NCI-H446 treated with DMSO at 0.1 percent for 48 hours (cell line): ENCODE measurements around the gene AFMID.
A peak's percentile ranks its signal among the peaks of the same experiment; 100 is the strongest.
"Not testable (repeated sequence)": the region's sequence is repeated elsewhere in the genome, so short reads cannot be mapped to it uniquely, and the experiment has no call there.

Experiments
- DNase-seq: peaks from one replicate; lab custom pipeline; 2025; lab: John Stamatoyannopoulos, UW

The AFMID gene

DNA sequence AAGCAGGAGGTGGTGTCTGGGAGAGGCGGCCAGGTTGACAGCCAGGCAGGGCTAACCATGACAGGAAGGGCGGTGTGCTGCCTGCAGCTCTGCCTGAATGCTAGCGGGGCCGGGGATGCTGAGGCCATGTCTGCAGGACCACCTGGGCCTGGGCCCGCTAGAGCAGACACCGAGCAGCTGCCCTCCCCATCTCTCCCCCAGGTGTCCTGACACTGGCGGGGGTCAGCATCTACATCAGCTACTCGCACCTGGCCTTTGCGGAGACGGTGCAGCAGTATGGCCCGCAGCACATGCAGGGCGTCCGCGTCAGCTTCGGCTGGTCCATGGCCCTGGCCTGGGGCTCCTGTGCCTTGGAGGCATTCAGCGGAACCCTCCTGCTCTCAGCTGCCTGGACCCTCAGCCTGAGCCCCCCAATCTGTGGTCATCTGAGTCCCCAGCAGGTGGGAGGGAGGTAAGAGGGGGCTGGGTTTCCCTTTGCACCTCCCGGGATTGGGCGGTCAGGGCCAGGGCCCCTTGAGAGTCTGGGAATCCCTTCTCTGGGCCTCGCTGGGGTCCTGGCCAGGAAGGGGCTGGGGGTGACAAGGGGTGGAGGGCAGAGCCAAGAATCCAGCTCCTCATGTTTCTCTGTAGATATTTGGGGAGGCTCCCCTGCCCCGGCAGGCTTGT lies 51.8 kb downstream of the AFMID start:
- no peak for DNase-seq

DNA sequence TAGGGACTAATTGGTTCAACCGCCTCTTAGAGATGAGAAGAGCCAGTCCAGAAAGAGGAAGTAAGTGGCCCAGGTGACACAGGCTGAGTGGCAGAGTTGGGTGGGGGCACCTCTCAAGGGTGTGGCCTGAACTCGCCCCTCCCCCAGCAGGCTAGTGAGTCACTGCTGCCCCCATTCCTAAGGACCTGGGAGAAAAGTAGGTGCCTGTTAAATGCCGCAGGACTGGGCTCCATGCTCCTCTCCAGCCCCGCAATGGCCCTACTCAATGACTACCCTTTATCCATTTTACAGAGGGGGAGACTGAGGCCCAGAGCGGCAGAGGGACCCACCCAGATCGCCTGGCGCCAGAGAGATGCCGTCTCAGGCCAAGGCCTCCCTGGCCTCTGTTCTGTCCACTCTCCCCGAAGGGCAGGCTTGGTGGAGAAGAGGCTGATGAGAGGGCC lies 52.3 kb downstream of the AFMID start:
- no peak for DNase-seq

DNA sequence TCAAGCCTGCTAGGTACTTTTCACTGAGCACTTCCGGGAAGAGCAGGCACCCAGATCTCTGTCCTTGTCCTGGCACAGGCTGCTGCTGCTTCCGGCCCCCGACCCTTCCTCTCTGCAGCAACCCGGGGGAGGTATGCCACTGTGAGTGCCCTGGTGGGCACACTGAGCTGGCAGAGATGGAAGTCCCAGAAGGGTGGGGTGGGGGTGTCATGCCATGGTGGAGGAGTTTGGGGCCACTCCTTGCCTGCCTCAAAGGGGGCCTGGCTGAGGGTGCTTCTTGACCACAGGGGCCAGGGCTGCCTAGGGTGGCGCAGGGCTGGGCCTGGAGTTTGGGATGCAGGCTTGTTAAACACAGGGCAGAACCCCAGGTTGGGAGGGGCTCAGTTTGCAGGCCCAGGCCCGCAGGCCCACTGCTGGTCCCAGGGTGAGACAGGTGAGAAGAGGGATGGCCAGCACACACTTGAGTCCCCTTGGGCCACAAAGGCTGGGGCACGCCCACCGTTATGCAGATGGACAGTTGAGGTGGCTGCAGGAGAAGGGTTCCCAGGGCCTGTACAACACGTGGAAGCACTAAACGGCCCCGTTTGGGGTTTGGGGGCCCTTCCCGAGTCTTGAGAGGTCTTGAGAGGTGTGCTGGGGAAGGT lies 53.0 kb downstream of the AFMID start:
- DNase-seq = no peak

DNA sequence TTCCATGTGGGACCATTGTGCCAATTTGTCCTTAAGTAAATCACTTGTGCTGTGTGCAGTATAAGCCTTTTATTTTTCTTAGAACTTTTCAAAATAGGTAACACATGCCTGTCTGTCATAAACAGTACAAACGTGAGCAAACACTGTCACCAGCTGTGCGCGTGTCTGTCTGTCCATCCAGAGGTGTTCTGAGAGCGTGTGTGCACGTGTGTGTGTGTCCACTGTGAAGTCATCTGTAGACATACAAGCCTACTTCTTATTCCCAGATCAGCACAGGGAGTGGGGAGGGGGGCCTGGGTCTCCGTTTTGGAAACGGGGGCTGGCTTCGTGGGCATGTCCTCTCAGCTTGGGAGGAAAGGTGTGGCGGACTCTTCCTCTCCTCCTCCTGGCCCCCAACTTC lies 53.7 kb downstream of the AFMID start:
- no peak for DNase-seq

DNA sequence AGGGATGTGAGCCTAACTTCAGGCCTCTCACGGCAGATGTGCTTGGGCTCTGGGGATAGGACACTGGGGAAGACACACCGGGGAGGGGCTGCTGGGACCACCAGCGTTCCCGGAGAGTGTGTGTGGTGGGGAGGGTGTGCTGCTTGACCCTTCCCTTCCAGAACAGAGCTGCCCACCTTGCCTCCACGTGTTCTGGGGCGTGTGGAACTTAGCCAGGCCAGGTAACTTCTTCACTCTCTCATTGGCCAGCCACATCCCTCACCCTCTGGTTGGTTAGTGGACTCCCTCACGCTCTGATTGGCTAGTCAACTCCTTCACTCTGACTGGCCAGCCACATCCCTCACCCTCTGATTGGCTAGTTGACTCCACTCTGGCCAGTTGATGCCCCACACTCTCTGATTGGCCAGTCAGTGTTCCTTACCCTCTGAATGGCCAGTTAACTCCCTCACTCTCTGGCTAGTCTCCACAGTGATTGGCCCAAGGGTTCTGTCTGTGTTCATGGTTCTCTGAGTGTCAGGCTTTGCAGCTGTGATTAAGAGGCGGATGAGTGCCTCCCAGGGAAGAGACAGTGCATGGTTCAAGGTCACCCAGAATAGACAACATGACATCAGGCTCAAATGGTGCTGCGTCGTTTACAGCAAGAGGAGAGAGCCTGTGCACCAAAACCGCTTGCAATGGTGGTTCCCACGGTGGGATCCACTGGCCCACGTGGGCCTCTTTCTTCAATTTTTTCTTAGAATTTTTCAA lies 54.3 kb downstream of the AFMID start:
- no peak for DNase-seq

DNA sequence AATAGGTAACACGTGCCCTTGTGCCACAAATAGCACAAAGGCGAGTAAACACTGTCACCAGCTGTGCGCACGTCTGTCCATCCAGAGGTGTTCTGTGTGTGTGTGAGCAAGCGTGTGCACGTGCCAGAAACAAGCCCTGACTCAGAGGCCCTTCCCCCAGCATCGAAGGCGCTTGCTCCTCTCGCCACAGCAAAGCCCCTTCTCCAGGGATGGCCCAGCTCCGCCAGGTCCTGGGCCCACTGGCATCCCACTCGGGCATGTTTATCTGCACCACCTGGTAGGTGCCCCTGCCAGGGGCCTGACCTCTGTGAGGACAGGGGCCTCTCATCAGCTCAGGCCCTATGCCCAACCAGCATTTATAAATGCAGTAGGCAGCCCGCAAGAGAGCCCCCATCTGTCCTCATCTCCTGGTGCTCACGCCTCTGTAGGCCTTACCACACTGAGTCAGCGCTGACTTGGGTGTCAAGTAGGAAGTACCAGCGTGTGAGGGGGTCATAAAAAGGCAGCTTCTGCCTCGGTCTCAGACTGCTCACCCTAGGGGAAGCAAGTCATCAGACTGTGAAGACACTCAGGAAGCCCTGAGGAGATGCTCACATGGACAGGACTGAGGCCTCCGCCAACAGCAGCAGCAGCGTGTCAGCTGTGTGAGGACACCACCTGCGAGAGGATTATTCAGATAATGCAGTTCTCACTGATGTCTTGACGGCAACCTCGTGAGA lies 55.0 kb downstream of the AFMID start:
- no peak for DNase-seq

DNA sequence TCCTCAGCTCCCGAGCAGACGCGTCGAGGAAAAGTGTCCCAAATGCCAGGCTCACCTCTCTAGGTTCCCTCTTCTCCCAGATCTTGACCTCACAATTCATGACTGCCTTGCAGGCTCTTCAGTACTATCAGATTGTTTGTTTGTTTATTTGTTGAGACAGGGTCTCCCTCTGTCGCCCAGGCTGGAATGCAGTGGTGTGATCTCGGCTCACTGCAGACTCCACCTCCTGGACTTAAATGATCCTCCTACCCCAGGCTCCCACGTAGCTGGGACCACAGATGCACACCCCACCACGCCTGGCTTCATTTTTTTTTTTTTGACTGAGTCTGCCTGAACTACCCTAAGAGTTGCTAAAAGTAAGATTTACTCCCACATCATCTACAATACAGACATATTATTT lies 60.1 kb downstream of the AFMID start:
- no peak for DNase-seq

DNA sequence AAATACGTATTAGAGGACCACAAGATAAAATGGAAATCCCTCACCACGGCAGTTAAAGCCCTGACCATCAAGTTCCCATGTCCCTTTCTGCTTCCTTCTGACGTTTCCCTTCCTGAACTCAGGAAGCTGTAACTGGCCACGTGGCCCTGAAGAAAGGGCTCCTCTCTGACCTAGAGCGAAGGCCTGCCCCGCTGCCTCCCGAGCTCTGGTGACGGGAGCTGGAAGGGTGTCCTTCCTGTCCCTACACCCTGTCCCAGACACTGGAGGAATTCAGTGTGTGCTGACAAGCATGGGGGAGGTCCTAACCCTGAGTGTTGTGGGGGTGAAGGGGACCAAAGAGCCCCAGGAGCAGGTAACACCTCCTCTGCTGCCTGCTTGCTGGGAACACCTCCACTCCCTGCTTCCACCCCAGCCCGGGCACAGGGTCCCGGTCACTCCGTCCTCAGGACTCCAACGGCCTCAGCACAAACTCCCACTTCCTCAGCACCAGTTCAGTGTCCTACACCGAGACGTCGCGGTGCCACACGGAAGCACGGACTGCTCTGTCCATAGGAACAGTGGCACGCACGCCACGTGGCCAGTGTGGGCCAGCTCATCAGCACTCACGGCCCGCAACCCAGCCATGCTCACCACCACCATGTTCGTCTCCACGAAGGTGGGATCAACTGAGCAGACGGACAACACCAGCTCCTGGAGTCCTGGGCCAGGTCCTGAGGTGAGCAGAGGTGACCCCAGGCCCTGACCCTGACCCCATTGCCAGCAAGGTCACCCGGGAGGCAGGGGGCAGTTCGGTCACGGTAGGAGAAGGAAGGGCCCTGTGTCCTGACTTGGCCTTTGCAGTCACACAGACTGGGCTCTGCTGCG lies 61.1 kb downstream of the AFMID start:
- DNase-seq = no peak

DNA sequence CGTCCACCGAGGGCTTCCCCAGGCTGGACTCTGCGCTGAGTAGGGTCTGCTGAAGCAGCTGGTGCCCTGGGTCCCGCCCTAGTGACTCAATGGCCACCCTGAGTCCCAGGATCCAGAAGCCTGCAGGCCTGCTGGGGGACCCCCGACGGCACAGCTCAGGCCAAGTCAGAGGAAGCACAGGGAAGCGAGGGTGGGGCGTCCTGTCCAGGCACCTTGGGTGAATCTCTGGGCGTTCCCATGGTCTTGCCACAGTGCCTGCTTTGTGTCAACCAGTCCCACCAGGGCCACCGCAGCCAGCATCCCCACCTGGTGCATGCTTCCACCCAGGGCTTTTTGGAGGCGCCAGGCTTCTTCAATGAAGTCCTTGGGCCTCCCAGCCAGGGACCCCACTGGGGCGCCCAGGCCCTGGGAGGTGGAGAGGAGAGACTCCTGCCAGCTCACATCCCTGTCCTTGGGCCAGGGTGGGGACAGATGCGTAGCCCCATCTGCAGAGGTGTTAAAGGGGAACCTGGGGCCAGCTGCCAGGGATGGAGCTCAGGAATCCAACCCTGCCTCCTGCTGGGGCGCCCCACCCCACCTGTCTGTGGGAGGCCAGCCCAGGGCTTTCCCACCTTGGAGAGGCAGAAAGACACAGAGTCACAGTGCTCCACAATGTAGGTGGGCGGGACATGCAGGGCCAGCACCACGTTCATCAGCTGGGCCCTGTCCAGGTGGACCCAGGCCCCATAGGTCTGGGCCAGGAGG lies 62.1 kb downstream of the AFMID start:
- no peak for DNase-seq

DNA sequence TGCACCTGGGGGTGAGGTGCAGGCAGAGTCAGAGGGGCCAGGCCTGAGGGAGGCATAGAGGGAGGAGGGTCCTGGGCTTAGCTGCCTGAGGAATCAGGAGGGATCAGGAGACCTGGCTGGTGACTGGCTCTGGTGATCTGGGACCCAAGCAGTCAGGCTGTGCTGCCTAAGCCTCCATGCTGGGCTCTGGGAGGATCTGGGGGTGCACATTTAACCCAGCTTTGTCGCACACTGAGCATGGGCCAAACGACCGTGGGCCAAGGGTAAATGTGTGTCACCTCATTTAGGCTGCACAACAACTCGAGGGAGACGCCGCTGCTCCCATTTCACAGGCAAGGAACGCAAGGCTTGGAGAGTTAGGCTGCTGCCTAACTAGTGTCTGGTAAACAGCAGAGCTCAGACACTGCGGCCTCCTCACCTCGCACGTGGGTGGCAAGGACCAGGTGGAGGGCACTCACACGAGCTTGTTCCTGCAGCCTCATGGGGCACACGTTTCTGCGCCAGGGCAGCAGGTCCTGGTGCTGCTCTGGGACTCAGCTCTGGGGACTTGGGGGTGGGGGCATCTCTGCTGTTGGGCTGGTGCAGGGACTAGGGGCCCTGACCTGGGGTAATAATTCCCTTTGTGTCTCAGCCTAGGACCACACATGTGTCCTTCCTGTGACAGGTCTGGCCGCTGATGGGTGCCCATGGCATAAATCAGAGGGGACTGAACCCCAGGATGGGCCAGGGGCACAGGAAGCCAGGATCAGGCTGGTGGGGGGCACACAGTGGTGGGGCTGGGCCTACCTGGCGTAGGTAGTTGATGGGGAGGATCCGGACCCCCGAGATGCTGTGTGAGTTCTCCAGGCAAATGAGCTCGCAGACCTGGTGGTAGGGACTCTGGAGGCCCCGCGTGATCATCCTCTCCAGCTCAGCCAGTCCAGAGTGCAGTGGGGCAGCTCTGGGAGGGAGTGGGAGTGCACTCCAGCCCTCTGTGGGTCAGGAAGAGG lies 63.0 kb downstream of the AFMID start:
- DNase-seq = no peak

DNA sequence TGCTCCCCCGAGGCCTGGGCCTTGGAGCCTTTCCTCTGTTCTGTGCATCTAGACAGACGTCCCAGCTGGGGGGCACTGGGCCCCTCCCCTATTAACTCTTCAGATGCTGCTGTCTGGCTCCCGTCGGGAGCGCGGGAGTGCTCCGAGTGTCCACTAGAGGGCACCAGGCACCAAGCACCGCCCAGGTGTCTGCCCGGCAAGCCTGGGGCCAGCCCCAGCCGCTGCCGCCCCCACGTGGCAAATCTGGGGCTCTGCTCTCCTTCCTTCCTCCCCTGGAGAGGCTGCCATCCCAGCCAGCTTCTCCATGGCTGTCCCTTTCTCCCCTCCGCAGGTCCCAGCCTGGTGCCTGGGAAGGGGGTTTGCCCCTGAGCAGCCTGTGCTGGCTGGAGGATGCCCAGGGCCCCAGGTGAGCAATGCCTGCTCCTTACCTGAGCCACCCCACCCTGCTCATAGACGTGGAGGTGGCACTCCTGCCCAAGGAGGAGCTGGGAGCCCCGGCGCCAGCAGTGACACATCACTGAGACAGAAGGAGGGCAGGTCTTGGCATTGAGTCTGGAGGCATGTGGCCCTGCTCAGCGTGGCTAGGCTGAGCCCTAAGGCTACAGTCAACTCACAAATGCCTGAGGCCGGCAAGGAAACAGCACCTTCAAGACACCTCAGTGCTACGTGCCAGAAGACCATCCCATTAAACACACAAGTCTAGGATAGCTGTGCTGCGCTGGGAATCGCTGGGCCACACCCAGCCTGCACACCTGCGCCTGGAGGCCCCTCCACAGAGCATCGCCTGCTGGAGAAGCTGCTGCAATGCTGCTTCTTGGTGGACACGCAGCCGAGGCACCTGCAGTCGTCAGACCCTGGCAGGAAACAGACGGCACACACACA lies 64.0 kb downstream of the AFMID start:
- DNase-seq = peak; percentile 74

DNA sequence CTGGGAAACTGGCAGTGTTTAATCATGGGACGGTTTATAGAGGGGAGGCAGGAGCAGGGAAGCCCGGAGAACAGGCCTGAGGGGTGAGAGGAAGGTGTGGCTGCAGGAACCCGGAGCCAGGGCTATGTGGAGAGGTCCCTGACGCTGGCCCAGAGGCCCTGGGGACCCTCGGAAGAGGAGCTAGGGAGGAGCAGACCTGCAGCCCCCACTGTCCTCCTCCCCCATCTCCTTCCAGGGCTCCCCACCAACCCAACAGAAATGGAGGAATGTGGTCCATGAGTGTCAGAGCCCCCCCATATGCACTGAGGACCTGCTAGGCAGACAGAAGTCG lies 64.6 kb downstream of the AFMID start:
- DNase-seq = no peak

DNA sequence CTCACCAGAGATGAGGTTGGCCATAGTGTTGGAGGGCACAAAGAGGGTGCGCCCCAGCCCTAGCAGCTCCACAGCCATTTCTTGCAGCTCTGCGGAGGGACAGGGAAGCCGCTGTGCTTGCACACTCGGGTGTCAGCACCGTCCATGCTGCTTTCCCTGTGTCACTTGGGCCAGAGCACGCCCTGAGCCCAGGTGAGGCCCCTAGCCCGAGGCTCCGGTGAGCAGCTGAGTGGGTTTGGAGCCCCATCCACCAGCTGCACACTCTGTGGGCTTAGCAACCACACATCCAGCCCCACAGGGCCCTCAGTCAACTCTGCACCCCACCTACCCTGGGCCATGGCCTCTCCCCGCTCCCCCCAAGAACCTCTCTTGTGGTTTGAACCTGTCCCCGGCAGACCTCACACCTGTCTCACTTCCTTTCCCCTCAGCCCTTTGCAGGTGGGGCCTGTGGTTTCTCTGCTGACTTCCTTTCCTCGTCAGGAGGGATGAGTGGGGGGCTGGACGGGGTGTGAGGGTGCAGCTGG lies 65.0 kb downstream of the AFMID start:
- no peak for DNase-seq

DNA sequence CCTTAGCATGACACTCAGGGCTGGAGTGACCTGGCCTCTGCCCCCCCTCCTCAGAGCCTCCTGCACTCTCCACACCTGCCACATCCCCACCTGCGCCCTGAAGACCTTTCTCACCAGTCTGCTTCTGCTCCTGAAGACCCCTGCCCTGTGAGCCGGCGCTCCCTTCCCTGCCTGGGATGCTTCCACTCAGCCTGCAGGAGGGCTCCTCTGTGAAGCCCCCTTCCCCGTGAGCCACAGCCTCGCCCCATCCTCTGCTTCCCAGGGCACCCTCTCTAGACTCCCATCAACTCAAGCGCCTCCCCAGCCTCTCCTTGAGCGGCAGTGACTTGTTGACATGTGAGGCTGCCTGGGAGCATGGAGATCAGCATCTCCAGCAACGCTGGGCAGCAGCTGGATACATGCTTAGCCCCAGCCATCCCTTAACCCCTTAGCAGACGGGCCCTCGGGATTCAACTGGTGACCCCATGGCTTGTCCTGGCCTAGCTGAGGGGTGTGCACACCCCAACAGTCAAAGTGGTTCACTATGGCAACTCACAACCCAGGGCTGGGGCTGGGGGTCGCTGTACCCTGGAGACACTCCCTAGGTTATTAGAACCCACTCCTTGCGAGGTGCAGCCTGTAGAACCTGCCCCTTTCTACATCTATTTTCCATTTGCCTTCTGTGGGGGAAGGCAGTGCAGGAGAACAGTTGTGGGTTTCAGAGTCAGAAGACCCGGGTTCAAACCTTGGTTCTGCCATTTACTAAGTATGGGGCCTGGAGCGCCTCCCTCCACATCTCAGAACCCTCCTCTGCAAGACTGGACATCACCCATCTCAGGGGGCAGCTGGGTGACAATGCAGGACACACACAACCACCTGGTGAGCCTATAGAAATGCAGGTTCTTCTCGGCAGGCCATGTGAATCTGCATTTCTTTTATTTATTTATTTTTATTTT lies 65.8 kb downstream of the AFMID start:
- no peak for DNase-seq

DNA sequence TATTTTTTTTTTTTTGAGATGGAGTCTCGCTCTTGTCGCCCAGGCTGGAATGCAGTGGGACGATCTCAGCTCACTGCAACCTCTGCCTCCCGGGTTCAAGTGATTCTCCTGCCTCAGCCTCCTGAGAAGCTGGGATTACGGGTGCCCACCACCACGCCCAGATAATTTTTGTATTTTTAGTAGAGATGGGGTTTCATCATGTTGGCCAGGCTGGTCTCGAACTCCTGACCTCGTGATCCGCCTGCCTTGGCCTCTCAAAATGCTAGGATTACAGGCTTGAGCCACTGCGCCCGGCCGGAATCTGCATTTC lies 66.4 kb downstream of the AFMID start:
- not testable (repeated sequence) for DNase-seq

DNA sequence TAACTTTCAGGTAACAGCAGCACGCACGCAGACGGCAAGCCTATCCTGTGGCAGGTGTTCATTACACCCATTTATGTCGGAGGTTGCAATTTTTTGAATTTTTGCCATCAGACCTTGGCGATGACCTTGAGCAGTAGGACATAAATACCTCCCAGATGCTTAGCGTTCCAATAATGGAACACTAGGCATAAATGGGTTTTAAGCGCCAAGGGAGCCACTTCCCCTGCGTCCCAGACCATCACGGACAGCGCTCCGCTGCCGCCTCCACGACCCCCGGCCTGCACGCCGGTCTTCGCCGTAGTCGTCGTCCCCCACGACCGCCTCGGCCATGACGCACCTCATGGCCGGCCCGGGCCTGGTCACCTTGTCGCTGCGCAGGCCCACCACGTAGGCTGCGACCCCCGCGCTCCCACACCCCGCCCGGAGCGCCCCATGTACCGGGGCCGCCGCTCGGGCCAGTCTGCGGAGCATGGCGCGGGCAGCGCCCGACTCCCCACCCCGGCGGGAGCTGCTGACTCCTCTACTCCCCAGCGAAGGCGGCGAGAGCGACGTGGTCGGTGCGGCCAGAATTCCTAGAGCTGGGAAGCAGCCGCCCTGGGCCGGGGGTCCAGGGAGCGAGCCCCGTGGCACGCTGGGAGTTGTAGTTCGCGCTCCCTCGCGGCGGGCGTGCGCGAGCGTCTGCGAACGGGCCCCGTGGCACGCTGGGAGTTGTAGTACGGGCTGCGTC lies 66.9 kb downstream of the AFMID start:
- DNase-seq = peak; percentile 72
